ENCODE results near the gene MPZL1. TPM values are rescaled to one million over a fixed set of nuclear protein-coding genes. Genes with fewer than 3 reads are reported as not detected.

Gene MPZL1
- total RNA-seq, 4 donors from 2014 or later, result 9.2 to 15.7 (median 11.7) TPM

GRCh38 chr1:167678838-167679237 is 42.9 kb upstream of the MPZL1 start:
- Histone ChIP-seq H3K27me3 (no peaks in the 10 kb centered on the region), H3K4me1 (peaks cover 51 to 74% of the 10 kb centered on the region in 2 donors), H3K9me3 (no peaks in the 10 kb centered on the region), H3K27ac (peak overlapping the region in 2 of 4 donors; percentile 18 to 92), H3K36me3 (no peaks in the 10 kb centered on the region), H3K4me3 (no peak overlapping the region)
- TF ChIP-seq POLR2A (IDR thresholded peaks at IDR 0.05), result no peak
- no peak for TF ChIP-seq CTCF (IDR thresholded peaks at IDR 0.05 in 4 of 5, conservative IDR thresholded peaks at IDR 0.05 in 1 of 5)
- DNase-seq (no peak), ATAC-seq (no peak)
- in situ Hi-C loops (cut with MboI; ENCODE audit: low sequenced_read_pairs in 4 of 4), result loop anchor here in 1 of 4 donors (25.0 kb wide), 1 partner anchor 617 kb away; no protein-coding TSS in a partner anchor
- intact Hi-C loops (cut with DNase I; ENCODE audit: low total_unique reads), result no loop called here

GRCh38 chr1:167679714-167680113 is 42.1 kb upstream of the MPZL1 start:
- Histone ChIP-seq H3K4me1 (peaks cover 60 to 80% of the 10 kb centered on the region in 2 donors), H3K27ac (peak overlapping the region; percentile 82 to 92 (median 86)), H3K27me3 (no peaks in the 10 kb centered on the region), H3K9me3 (no peaks in the 10 kb centered on the region), H3K4me3 (no peak overlapping the region), H3K36me3 (no peaks in the 10 kb centered on the region)
- DNase-seq (no peak), ATAC-seq (no peak)
- no peak for TF ChIP-seq CTCF (IDR thresholded peaks at IDR 0.05 in 4 of 5, conservative IDR thresholded peaks at IDR 0.05 in 1 of 5)
- TF ChIP-seq POLR2A (IDR thresholded peaks at IDR 0.05), result no peak
- intact Hi-C loops (cut with DNase I; ENCODE audit: low total_unique reads), result no loop called here
- in situ Hi-C loops (cut with MboI; ENCODE audit: low sequenced_read_pairs in 4 of 4), result loop anchor here in 1 of 4 donors (25.0 kb wide), 1 partner anchor 617 kb away; no protein-coding TSS in a partner anchor

GRCh38 chr1:167681024-167681423 is 40.8 kb upstream of the MPZL1 start:
- in situ Hi-C loops (cut with MboI; ENCODE audit: low sequenced_read_pairs in 4 of 4), result loop anchor here in 1 of 4 donors (25.0 kb wide), 1 partner anchor 619 kb away; no protein-coding TSS in a partner anchor
- Histone ChIP-seq H3K36me3 (no peaks in the 10 kb centered on the region), H3K4me1 (peaks cover 70 to 86% of the 10 kb centered on the region in 2 donors), H3K9me3 (no peaks in the 10 kb centered on the region), H3K27ac (peak overlapping the region; percentile 82 to 92 (median 86)), H3K27me3 (no peaks in the 10 kb centered on the region), H3K4me3 (no peak overlapping the region)
- intact Hi-C loops (cut with DNase I; ENCODE audit: low total_unique reads), result no loop called here
- DNase-seq (no peak), ATAC-seq (no peak)
- TF ChIP-seq POLR2A (IDR thresholded peaks at IDR 0.05), result no peak
- no peak for TF ChIP-seq CTCF (IDR thresholded peaks at IDR 0.05 in 4 of 5, conservative IDR thresholded peaks at IDR 0.05 in 1 of 5)

- Histone ChIP-seq H3K27ac (peak overlapping the region; percentile 82 to 92 (median 86)), H3K36me3 (no peaks in the 10 kb centered on the region), H3K4me1 (peaks cover 73 to 86% of the 10 kb centered on the region in 2 donors), H3K27me3 (no peaks in the 10 kb centered on the region), H3K4me3 (no peak overlapping the region), H3K9me3 (no peaks in the 10 kb centered on the region)
- in situ Hi-C loops (cut with MboI; ENCODE audit: low sequenced_read_pairs in 4 of 4) (loop anchor here in 1 of 4 donors (25.0 kb wide), 1 partner anchor 619 kb away; no protein-coding TSS in a partner anchor), intact Hi-C loops (cut with DNase I; ENCODE audit: low total_unique reads) (no loop called here)
- no peak for TF ChIP-seq POLR2A (IDR thresholded peaks at IDR 0.05)
- no peak for TF ChIP-seq CTCF (IDR thresholded peaks at IDR 0.05 in 4 of 5, conservative IDR thresholded peaks at IDR 0.05 in 1 of 5)
- ATAC-seq, result peak; percentile 7 to 12
- no peak for DNase-seq
Observed at GRCh38 chr1:167681451-167682098, 40.2 kb upstream of the MPZL1 start.

All from gastrocnemius medialis (tissue), 4 donors.